Ovary (tissue), 3 donors: ENCODE results near the gene SLC12A5.

Source experiments
- CTCF ChIP-seq, 3 donors: fragments of 450-650 bp in 2 of 3; fragments of 200-600 bp in 1 of 3; IDR thresholded peaks; one replicate each; pipeline versions ENCODE4 v1.5.1 to v1.8.0; 2016 to 2022; ENCODE audit warnings: antibody characterized with exemption in 3 of 3, mild to moderate bottlenecking in 1 of 3
- POLR2A ChIP-seq: fragments of 450-650 bp; IDR thresholded peaks from one replicate; pipeline ENCODE4 v1.6.1; 2017; ENCODE audit warnings: antibody characterized with exemption, mild to moderate bottlenecking, moderate library complexity
- donor health status: DM: no; HTN: no; CAD: no.

- no peak for TF ChIP-seq CTCF (IDR thresholded peaks at IDR 0.05)
- TF ChIP-seq POLR2A = no peak
These were observed 1.7 kb upstream of the SLC12A5 start for GRCh38 chr20:46027245-46027853.
